Measurements from ENCODE around the gene TMEM200B. TPM values are rescaled to one million over a fixed set of nuclear protein-coding genes. Genes with fewer than 3 reads are reported as not detected.

Gene TMEM200B
- total RNA-seq: 14.2 and 14.8 TPM in 2 replicates

GRCh38 chr1:29123887-29124365, at the start of gene TMEM200B:
TMEM200B (minus strand) TSS chr1:29123903; CDS start chr1:29121828, 2,075 bp downstream.
- no peak for TF ChIP-seq CTCF (IDR thresholded peaks at IDR 0.05; ENCODE audit: insufficient read depth, low read depth, low read length)
- no peak for DNase-seq (ENCODE audit: low read depth)
- H3K4me3 ChIP-seq (ENCODE audit: low read depth, low read length): peak within 1 kb of the TSS; percentile 70

- TF ChIP-seq CTCF (IDR thresholded peaks at IDR 0.05; ENCODE audit: insufficient read depth, low read depth, low read length): no peak
- no peak for DNase-seq (ENCODE audit: low read depth)
- H3K4me3 ChIP-seq (ENCODE audit: low read depth, low read length): no peak overlapping the region
These were observed 48.8 kb upstream of the TMEM200B start for GRCh38 chr1:29172415-29172939.

GRCh38 chr1:29171521-29171920, 47.8 kb upstream of the TMEM200B start:
- H3K4me3 ChIP-seq (ENCODE audit: low read depth, low read length): no peak overlapping the region
- no peak for TF ChIP-seq CTCF (IDR thresholded peaks at IDR 0.05; ENCODE audit: insufficient read depth, low read depth, low read length)
- no peak for DNase-seq (ENCODE audit: low read depth)

- peak; percentile 56 for DNase-seq (ENCODE audit: low read depth)
- H3K4me3 ChIP-seq (ENCODE audit: low read depth, low read length): no peak overlapping the region
- no peak for TF ChIP-seq CTCF (IDR thresholded peaks at IDR 0.05; ENCODE audit: insufficient read depth, low read depth, low read length)
These were observed 47.4 kb upstream of the TMEM200B start for GRCh38 chr1:29171089-29171488.

GRCh38 chr1:29169976-29170375, 46.3 kb upstream of the TMEM200B start:
- no peak for DNase-seq (ENCODE audit: low read depth)
- no peak overlapping the region for H3K4me3 ChIP-seq (ENCODE audit: low read depth, low read length)
- no peak for TF ChIP-seq CTCF (IDR thresholded peaks at IDR 0.05; ENCODE audit: insufficient read depth, low read depth, low read length)

- no peak for DNase-seq (ENCODE audit: low read depth)
- no peak for TF ChIP-seq CTCF (IDR thresholded peaks at IDR 0.05; ENCODE audit: insufficient read depth, low read depth, low read length)
- no peak overlapping the region for H3K4me3 ChIP-seq (ENCODE audit: low read depth, low read length)
These were observed 44.2 kb upstream of the TMEM200B start for GRCh38 chr1:29167904-29168303.
